BE2C (cell line): ENCODE data around the gene ATAD3C.
"Not testable (repeated sequence)": the region's sequence is repeated elsewhere in the genome, so short reads cannot be mapped to it uniquely, and the experiment has no call there.

ENCODE experiments used
- DNase-seq: peaks from one replicate; pipeline ENCODE4 v3.0.0-alpha.2; 2020
- H3K27me3 ChIP-seq: fragments of 250-450 bp; sonication (Bioruptor Pico); 2 replicates; pipeline ENCODE4 v1.5.1; 2020; ENCODE audit warnings: mild to moderate bottlenecking
- H3K36me3 ChIP-seq: fragments of 250-450 bp; sonication (Bioruptor Pico); 2 replicates; pipeline ENCODE4 v1.5.1; 2020; ENCODE audit warnings: mild to moderate bottlenecking
- H3K4me1 ChIP-seq: fragments of 250-450 bp; sonication (Bioruptor Pico); 2 replicates; pipeline ENCODE4 v1.5.1; 2020
- H3K4me3 ChIP-seq: 2 replicates; pipeline ENCODE4 v1.5.1; 2011; ENCODE audit warnings: low read depth, low read length
- H3K9me3 ChIP-seq: fragments of 250-450 bp; sonication (Bioruptor Pico); 2 replicates; pipeline ENCODE4 v1.5.1; 2020
- TF ChIP-seq, protein P1 (sequence below): IDR thresholded peaks from 2 replicates; pipeline ENCODE4 v1.5.1; 2012; ENCODE audit warnings: mild to moderate bottlenecking, low read depth, low read length

The ATAD3C gene

DNA sequence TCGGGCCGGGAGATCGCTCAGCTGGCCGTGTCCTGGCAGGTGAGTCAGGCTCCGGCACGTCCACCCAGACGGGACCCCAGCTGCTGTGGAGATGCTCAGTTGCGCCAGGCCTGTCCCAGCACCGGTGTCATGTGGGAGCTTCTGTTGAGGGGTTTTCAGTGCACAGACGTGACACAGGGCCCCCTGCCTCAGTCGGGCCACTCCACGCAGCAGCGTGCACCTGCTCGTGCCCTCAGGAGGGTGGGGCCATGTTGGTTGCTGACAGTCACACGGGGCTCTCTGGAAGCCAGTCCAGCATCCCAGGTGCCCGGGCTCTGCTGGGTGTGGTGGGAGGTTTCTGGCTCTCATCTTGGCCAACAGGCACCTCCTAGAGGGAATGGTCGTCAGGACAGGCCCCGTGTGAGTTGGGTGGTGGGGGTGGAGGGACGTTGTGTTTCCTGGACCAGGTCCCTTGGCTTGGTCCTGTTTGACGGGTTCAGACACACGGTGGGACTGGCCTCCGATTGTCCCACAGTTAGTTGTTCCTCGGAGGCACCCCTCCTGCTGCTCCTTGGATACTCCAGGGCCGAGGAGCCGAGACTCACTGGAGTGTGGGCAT, 41.2 kb downstream of the ATAD3C start:
- TF ChIP-seq, protein P1, sequence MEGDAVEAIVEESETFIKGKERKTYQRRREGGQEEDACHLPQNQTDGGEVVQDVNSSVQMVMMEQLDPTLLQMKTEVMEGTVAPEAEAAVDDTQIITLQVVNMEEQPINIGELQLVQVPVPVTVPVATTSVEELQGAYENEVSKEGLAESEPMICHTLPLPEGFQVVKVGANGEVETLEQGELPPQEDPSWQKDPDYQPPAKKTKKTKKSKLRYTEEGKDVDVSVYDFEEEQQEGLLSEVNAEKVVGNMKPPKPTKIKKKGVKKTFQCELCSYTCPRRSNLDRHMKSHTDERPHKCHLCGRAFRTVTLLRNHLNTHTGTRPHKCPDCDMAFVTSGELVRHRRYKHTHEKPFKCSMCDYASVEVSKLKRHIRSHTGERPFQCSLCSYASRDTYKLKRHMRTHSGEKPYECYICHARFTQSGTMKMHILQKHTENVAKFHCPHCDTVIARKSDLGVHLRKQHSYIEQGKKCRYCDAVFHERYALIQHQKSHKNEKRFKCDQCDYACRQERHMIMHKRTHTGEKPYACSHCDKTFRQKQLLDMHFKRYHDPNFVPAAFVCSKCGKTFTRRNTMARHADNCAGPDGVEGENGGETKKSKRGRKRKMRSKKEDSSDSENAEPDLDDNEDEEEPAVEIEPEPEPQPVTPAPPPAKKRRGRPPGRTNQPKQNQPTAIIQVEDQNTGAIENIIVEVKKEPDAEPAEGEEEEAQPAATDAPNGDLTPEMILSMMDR, result no peak
- Histone ChIP-seq H3K4me1 (no peaks in the 10 kb centered on the region), H3K9me3 (no peaks in the 10 kb centered on the region; the same call in 1 of the 2 replicates), H3K27me3 (no peaks in the 10 kb centered on the region), H3K36me3 (peaks cover 74% of the 10 kb centered on the region), H3K4me3 (no peak overlapping the region)
- no peak for DNase-seq

DNA sequence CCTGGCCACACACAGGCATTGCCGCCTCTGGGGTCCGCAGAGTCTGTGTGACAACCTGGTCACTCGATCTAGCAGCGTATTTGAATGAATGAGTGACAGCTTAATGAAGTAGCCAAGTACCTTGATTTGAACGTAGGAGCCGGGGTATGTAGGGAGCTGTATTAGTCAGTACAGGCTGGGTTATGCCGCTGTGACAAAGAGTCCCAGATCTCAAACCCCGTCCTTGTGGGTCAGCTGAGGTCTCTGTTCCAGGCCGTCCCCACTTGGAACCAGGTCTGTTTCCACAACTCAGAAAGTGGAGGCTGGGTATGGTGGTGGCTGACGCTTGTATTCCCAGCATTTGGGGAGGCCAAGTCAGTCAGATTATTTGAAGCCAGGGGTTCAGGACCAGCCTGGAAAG, 42.1 kb downstream of the ATAD3C start:
- Histone ChIP-seq H3K27me3 (no peaks in the 10 kb centered on the region), H3K9me3 (no peaks in the 10 kb centered on the region; the same call in 1 of the 2 replicates), H3K36me3 (peaks cover 79% of the 10 kb centered on the region), H3K4me1 (no peaks in the 10 kb centered on the region), H3K4me3 (no peak overlapping the region)
- DNase-seq, result no peak
- TF ChIP-seq, protein P1, result no peak

DNA sequence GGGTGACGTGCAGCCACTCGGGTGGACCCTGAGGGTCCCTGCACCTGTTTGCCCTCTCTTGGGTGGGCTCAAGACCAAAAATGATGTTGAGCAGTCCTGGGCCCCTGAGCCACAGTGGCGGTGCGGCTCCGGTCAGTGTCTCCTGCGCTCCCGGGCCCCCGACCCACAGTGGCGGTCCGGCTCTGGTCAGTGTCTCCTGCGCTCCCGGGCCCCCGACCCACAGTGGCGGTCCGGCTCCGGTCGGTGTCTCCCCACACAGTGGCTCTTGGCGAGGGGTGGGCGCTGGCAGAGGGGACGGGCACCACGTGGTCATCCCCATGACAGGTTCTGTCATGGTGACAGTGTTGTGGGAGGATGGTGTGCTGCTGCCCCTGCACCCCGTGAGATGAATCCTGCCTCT, 44.8 kb downstream of the ATAD3C start:
- not testable (repeated sequence) for H3K4me1 ChIP-seq, H3K27me3 ChIP-seq, H3K9me3 ChIP-seq, H3K4me3 ChIP-seq, DNase-seq
- peaks cover 56% of the 10 kb centered on the region for H3K36me3 ChIP-seq

DNA sequence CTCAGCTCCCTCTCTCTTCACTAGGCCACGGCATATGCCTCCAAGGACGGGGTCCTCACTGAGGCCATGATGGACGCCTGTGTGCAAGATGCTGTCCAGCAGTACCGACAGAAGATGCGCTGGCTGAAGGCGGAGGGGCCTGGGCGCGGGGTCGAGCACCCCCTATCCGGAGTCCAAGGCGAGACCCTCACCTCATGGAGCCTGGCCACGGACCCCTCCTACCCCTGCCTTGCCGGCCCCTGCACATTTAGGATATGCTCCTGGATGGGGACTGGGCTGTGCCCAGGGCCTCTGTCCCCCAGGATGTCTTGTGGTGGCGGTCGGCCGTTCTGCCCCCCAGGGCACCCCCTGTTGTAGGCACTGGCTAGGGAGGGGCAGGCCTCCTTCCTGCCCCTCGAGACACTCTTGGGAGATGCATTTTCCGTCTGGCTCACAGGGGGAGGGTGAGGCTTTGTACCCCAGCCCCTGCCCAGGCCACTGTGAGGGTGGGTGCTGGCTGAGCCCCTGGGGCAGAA, 46.0 kb downstream of the ATAD3C start:
- H3K4me1 ChIP-seq, H3K9me3 ChIP-seq, H3K27me3 ChIP-seq, H3K4me3 ChIP-seq, DNase-seq: not testable (repeated sequence)
- H3K36me3 ChIP-seq, result peaks cover 48% of the 10 kb centered on the region

DNA sequence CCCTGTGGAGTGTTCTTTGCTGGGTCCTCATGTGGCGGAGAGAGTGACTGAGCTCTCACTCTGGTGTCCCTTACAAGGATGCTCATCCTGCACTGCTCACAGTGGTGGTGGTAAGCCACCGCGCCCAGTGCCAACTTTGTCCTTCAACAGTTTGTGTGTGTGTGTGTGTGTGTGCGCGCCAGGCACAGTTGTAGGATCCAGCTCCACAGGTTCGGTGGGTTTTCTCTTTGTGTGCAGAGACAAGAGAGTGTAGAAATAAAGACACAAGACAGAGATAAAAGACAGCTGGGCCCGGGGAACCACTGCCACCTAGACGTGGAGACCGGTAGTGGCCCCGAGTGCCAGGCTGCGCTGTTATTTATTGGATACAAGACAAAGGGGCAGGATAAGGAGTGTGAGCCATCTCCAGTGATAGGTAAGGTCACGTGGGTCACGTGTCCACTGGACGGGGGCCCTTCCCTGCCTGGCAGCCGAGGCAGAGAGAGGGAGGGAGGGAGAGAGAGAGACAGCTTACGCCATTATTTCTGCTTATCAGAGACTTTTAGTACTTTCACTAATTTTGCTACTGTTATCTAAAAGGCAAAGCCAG, 55.4 kb downstream of the ATAD3C start:
- H3K9me3 ChIP-seq, H3K27me3 ChIP-seq, H3K36me3 ChIP-seq, H3K4me1 ChIP-seq: not testable (repeated sequence)
- TF ChIP-seq, protein P1, result peak; percentile 70
- peak; percentile 87 for DNase-seq
- H3K4me3 ChIP-seq, result peak overlapping the region; percentile 35

DNA sequence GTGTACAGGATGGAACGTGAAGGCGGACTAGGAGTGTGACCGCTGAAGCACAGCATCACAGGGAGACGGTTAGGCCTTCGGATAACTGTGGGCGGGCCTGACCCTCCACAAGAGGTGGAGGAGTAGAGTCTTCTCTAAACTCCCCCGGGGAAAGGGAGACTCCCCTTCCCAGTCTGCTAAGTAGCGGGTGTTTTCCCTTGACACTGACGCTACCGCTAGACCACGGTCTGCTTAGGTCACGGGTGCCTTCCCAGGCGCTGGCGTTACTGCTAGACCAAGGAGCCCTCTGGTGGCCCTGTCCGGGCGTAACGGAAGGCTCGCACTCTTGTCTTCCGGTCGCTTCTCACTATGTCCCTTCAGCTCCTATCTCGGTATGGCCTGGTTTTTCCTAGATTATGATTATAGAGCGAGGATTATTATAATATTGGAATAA, 55.9 kb downstream of the ATAD3C start:
- H3K36me3 ChIP-seq, H3K4me1 ChIP-seq, H3K9me3 ChIP-seq, H3K27me3 ChIP-seq: not testable (repeated sequence)
- TF ChIP-seq, protein P1, result peak; percentile 40; the same call in 1 of the 2 replicates
- peak overlapping the region; percentile 35 for H3K4me3 ChIP-seq
- peak; percentile 61 for DNase-seq

DNA sequence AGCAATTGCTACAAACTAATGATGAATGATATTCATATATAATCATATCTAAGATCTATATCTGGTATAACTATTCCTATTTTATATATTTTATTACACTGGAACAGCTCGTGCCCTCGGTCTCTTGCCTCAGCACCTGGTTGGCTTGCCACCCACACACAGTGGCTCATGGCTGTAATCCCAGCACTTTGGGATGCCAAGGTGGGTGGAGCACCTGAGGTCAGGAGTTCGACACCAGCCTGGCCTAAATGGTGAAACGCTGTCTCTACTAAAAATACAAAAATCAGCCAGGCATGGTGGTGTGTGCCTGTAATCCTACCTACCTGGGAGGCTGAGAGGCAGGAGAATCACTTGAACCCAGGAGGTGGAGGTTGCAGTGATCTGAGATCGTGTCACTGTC, 56.3 kb downstream of the ATAD3C start:
- H3K9me3 ChIP-seq, H3K4me3 ChIP-seq, H3K4me1 ChIP-seq, H3K36me3 ChIP-seq, H3K27me3 ChIP-seq, DNase-seq: not testable (repeated sequence)
